Neutrophil (primary cell): Measurements from ENCODE around the gene FOXP3.

Experiments used
- H3K27ac ChIP-seq: fragments of 200-600 bp; sonication (generic); 2 replicates; pipeline ENCODE4 v1.5.1; 2016; ENCODE audit warnings: mild to moderate bottlenecking, moderate library complexity
- H3K27me3 ChIP-seq: fragments of 200-600 bp; sonication (generic); 2 replicates; pipeline ENCODE4 v1.6.0; 2016; ENCODE audit warnings: mild to moderate bottlenecking
- H3K36me3 ChIP-seq: fragments of 200-600 bp; sonication (generic); 2 replicates; pipeline ENCODE4 v1.5.1; 2017
- H3K4me1 ChIP-seq, 2 experiments: fragments of 200-600 bp in 1 of 2; sonication (generic) in 1 of 2; 1 replicate in 1 of 2; 2 replicates in 1 of 2; pipeline versions ENCODE4 v1.5.1 to v1.6.1; 2013 to 2016; ENCODE audit warnings: low read depth in 1 of 2, low read length in 1 of 2, mild to moderate bottlenecking in 1 of 2, moderate library complexity in 1 of 2; ENCODE audit not compliant: control insufficient read depth in 1 of 2, insufficient read depth in 1 of 2
- H3K4me3 ChIP-seq, 2 experiments: fragments of 200-600 bp in 1 of 2; sonication (generic) in 1 of 2; 1 replicate in 1 of 2; 2 replicates in 1 of 2; pipeline ENCODE4 v1.5.1; 2013 to 2016; ENCODE audit warnings: low read depth in 1 of 2, low read length in 1 of 2, mild to moderate bottlenecking in 1 of 2, moderate library complexity in 1 of 2
- H3K9me3 ChIP-seq: fragments of 200-600 bp; sonication (generic); 2 replicates; pipeline ENCODE4 v1.5.1; 2016
- CTCF ChIP-seq: fragments of 200-600 bp; sonication (generic); IDR thresholded peaks from 2 replicates; pipeline ENCODE4 v1.5.1; 2016; ENCODE audit warnings: antibody characterized with exemption

The FOXP3 gene

GRCh38 chrX:49212209-49212608 is 52.3 kb downstream of the FOXP3 start:
- Histone ChIP-seq H3K27me3 (no peaks in the 10 kb centered on the region), H3K4me1 (no peaks in the 10 kb centered on the region), H3K4me3 (no peak overlapping the region), H3K36me3 (no peaks in the 10 kb centered on the region), H3K27ac (no peak overlapping the region), H3K9me3 (no peaks in the 10 kb centered on the region)
- TF ChIP-seq CTCF = no peak

GRCh38 chrX:49211074-49211473 is 53.4 kb downstream of the FOXP3 start:
- Histone ChIP-seq H3K27me3 (no peaks in the 10 kb centered on the region), H3K9me3 (no peaks in the 10 kb centered on the region), H3K27ac (no peak overlapping the region), H3K4me1 (no peaks in the 10 kb centered on the region), H3K4me3 (no peak overlapping the region), H3K36me3 (no peaks in the 10 kb centered on the region)
- no peak for TF ChIP-seq CTCF

- no peak for TF ChIP-seq CTCF
- H3K27ac ChIP-seq = no peak overlapping the region
- H3K9me3 ChIP-seq = no peaks in the 10 kb centered on the region
- no peaks in the 10 kb centered on the region for H3K36me3 ChIP-seq
- H3K4me1 ChIP-seq = no peaks in the 10 kb centered on the region
- H3K4me3 ChIP-seq = no peak overlapping the region
- no peaks in the 10 kb centered on the region for H3K27me3 ChIP-seq
Observed at GRCh38 chrX:49210406-49210805, 54.1 kb downstream of the FOXP3 start.

GRCh38 chrX:49209434-49210251 is 54.9 kb downstream of the FOXP3 start:
- no peak overlapping the region for H3K27ac ChIP-seq
- H3K27me3 ChIP-seq = no peaks in the 10 kb centered on the region
- no peak overlapping the region for H3K4me3 ChIP-seq
- H3K36me3 ChIP-seq = no peaks in the 10 kb centered on the region
- H3K9me3 ChIP-seq = no peaks in the 10 kb centered on the region
- H3K4me1 ChIP-seq = no peaks in the 10 kb centered on the region
- TF ChIP-seq CTCF = no peak

- no peaks in the 10 kb centered on the region for H3K36me3 ChIP-seq
- H3K9me3 ChIP-seq = no peaks in the 10 kb centered on the region
- no peak overlapping the region for H3K27ac ChIP-seq
- H3K27me3 ChIP-seq = no peaks in the 10 kb centered on the region
- H3K4me1 ChIP-seq = no peaks in the 10 kb centered on the region
- TF ChIP-seq CTCF = no peak
- no peak overlapping the region for H3K4me3 ChIP-seq
Observed at GRCh38 chrX:49208399-49208798, 56.1 kb downstream of the FOXP3 start.
